DND-41 (cell line): ENCODE measurements around the gene POLA1.

Source experiments
- ATAC-seq: fragments of 200-7000 bp; cut with Tn5 transposase; 3 replicates; pipeline ENCODE4 v1.9.1; 2021; ENCODE audit warnings: low read depth; ENCODE audit not compliant: insufficient read depth
- DNase-seq: peaks from one replicate; pipeline ENCODE4 v3.0.0-alpha.2; 2020
- H2AFZ ChIP-seq: 2 replicates; pipeline ENCODE4 v1.6.0; 2012; ENCODE audit warnings: low read depth, low read length
- H3K27ac ChIP-seq: 2 replicates; pipeline ENCODE4 v1.5.1; 2012; ENCODE audit warnings: low read length, inconsistent platforms
- H3K27me3 ChIP-seq: fragments of 200-600 bp; sonication (generic); 2 replicates; pipeline ENCODE4 v1.6.0; 2012; ENCODE audit warnings: low read length, mild to moderate bottlenecking, inconsistent platforms; ENCODE audit not compliant: insufficient read depth, poor library complexity
- H3K36me3 ChIP-seq: 2 replicates; pipeline ENCODE4 v1.5.1; 2012; ENCODE audit warnings: low read length, inconsistent platforms; ENCODE audit not compliant: insufficient read depth
- H3K4me1 ChIP-seq: 2 replicates; pipeline ENCODE4 v1.5.1; 2012; ENCODE audit warnings: mild to moderate bottlenecking, low read length; ENCODE audit not compliant: insufficient read depth
- H3K4me2 ChIP-seq: 2 replicates; pipeline ENCODE4 v1.6.0; 2012; ENCODE audit warnings: mild to moderate bottlenecking, moderate library complexity, low read length, inconsistent platforms; ENCODE audit not compliant: insufficient read depth
- H3K4me3 ChIP-seq, 2 experiments: fragments of 200-600 bp in 1 of 2; shearing (Covaris generic) in 1 of 2; 2 replicates each; pipeline ENCODE4 v1.5.1; 2012 to 2016; ENCODE audit warnings: inconsistent platforms in 2 of 2, low read length in 2 of 2, mild to moderate bottlenecking in 2 of 2, low read depth in 1 of 2, moderate library complexity in 1 of 2
- H3K79me2 ChIP-seq: 2 replicates; pipeline ENCODE4 v1.6.0; 2012; ENCODE audit warnings: low read length, inconsistent platforms; ENCODE audit not compliant: insufficient read depth
- H3K9ac ChIP-seq: 2 replicates; pipeline ENCODE4 v1.6.0; 2012; ENCODE audit warnings: low read depth, mild to moderate bottlenecking, inconsistent platforms, low read length, moderate library complexity
- H3K9me3 ChIP-seq: 2 replicates; pipeline ENCODE4 v1.5.1; 2012; ENCODE audit warnings: low read length, moderate library complexity, mild to moderate bottlenecking, inconsistent platforms; ENCODE audit not compliant: insufficient read depth, severe bottlenecking
- H4K20me1 ChIP-seq: 2 replicates; pipeline ENCODE4 v1.6.0; 2012; ENCODE audit warnings: low read length; ENCODE audit not compliant: insufficient read depth
- EZH2 ChIP-seq: IDR thresholded peaks from 3 replicates; pipeline ENCODE4 v1.6.1; 2012; ENCODE audit warnings: borderline replicate concordance, low read depth, mild to moderate bottlenecking, moderate library complexity, low read length, inconsistent platforms; ENCODE audit not compliant: severe bottlenecking
- TF ChIP-seq, protein P1 (sequence below): IDR thresholded peaks from 2 replicates; pipeline ENCODE4 v1.5.1; 2012; ENCODE audit warnings: borderline replicate concordance, low read length, moderate library complexity, mild to moderate bottlenecking; ENCODE audit not compliant: poor library complexity, severe bottlenecking; ENCODE audit errors: extremely low read depth

Gene POLA1

DNA sequence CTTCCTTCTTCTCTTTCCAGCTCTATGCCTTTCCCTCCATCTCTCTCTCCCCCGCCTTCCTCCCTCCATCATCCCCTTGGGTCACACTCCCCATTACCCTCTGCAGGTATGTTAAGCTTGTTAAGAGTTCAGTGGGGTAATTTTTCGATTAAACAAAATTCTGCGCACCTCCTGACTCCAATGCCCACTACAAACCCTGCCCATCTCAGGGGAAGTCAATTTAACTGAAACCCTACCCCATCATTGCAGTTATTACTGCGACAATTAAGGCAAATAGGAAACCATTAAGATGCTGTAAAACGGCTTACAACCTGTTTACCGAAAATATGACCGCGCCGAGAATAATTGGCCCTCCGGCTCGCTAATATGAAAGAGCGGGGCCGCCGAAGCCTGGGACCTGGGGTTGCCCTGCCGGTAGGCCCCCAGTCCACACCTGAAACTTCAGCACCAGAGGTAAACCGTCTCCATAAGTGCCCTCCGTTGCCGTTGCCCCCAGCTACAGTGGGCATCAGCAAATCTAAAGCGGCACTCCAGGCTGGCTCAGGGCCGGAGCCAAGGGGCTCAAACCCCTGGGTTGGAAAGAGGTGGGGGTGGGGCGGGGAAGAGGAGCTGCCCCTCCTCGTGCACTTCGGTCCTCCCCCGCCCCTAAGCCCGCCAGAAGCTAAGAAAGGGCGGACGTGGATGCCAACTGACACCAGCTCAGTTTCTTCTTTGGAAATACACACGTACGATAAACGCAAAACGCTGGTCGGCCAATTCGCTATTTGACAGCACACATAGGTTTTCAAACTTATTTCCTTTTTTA, 317.3 kb downstream of the POLA1 start:
- Histone ChIP-seq H4K20me1 (no peaks in the 10 kb centered on the region), H3K79me2 (no peaks in the 10 kb centered on the region), H3K36me3 (no peaks in the 10 kb centered on the region), H3K9ac (no peak overlapping the region), H3K27me3 (no peaks in the 10 kb centered on the region), H3K4me2 (no peak overlapping the region), H3K27ac (no peak overlapping the region), H3K4me1 (no peaks in the 10 kb centered on the region), H2AFZ (no peak overlapping the region), H3K9me3 (no peaks in the 10 kb centered on the region), H3K4me3 (no peak overlapping the region)
- ATAC-seq (no peak), DNase-seq (no peak)
- TF ChIP-seq, protein P1, sequence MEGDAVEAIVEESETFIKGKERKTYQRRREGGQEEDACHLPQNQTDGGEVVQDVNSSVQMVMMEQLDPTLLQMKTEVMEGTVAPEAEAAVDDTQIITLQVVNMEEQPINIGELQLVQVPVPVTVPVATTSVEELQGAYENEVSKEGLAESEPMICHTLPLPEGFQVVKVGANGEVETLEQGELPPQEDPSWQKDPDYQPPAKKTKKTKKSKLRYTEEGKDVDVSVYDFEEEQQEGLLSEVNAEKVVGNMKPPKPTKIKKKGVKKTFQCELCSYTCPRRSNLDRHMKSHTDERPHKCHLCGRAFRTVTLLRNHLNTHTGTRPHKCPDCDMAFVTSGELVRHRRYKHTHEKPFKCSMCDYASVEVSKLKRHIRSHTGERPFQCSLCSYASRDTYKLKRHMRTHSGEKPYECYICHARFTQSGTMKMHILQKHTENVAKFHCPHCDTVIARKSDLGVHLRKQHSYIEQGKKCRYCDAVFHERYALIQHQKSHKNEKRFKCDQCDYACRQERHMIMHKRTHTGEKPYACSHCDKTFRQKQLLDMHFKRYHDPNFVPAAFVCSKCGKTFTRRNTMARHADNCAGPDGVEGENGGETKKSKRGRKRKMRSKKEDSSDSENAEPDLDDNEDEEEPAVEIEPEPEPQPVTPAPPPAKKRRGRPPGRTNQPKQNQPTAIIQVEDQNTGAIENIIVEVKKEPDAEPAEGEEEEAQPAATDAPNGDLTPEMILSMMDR = no peak
- no peak for TF ChIP-seq EZH2

DNA sequence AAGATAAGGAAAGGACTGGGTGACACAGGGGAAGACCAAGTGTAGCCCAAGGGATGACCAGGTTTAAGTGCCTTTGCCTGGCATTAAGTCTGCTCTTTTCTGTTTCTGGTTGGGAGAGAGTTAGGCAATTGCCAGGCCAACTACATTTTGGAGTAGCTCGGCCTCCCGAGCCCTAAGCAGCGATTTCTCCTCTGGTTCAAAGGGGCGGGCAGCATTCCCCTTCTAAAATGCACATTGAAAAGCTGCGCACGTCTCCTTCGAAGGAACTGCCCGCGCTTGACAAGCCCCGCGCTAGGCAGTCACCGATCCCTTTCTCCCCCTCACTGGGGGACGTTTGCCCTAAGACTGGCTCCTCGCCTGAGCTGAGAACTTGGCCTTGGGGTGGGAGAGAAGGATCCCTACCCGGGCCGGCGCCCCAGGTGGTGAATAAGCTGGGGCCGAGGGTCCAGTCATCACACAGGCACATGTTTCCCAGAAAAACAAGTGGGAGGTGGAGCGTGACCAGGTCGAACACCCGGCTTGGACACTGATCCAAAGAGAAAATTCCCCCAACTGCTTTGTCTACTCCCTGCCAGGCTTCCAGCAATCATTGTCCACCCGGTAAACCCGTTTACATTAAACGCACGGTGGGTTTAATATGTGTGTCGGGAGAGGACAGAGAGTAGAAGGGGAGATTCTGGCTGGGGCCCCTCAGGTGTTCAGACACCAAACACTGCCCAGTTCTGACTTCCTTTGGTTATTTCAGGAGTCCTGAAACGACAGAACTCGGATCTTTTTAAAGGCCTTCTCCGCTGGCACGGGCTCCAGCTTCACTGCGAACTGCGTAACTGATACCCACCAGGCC, 318.1 kb downstream of the POLA1 start:
- H3K4me2 ChIP-seq = no peak overlapping the region
- DNase-seq = no peak
- no peak for ATAC-seq
- no peaks in the 10 kb centered on the region for H3K27me3 ChIP-seq
- H3K4me1 ChIP-seq = no peaks in the 10 kb centered on the region
- TF ChIP-seq, protein P1 = no peak
- no peak for TF ChIP-seq EZH2
- no peak overlapping the region for H3K27ac ChIP-seq
- no peaks in the 10 kb centered on the region for H3K79me2 ChIP-seq
- H4K20me1 ChIP-seq = no peaks in the 10 kb centered on the region
- H3K4me3 ChIP-seq = no peak overlapping the region
- no peak overlapping the region for H3K9ac ChIP-seq
- no peaks in the 10 kb centered on the region for H3K36me3 ChIP-seq
- no peak overlapping the region for H2AFZ ChIP-seq
- H3K9me3 ChIP-seq = no peaks in the 10 kb centered on the region

DNA sequence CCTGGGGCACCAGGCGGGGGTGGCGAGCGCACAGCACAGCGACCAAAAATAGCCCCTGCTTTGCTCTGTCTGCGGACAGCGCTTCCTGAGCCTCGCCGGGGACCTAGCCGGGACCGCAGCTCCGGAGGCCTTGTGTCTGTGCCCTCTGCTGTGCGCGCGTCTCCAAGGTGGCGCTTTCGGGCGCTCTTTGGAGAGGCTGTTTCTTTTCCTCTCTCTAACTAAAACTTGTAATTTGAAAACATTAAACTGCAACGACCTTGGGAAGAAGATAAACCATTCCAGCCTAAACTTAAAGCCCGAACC, 318.7 kb downstream of the POLA1 start:
- Histone ChIP-seq H3K4me3 (no peak overlapping the region), H3K36me3 (no peaks in the 10 kb centered on the region), H3K9ac (no peak overlapping the region), H3K79me2 (no peaks in the 10 kb centered on the region), H3K4me2 (no peak overlapping the region), H3K4me1 (no peaks in the 10 kb centered on the region), H4K20me1 (no peaks in the 10 kb centered on the region), H3K27me3 (peaks cover under 1% of the 10 kb centered on the region), H2AFZ (no peak overlapping the region), H3K27ac (no peak overlapping the region), H3K9me3 (no peaks in the 10 kb centered on the region)
- ATAC-seq = no peak
- DNase-seq = no peak
- TF ChIP-seq EZH2 = no peak
- TF ChIP-seq, protein P1 = no peak
